Measurements from ENCODE around the gene RPL31.

Gene RPL31

DNA sequence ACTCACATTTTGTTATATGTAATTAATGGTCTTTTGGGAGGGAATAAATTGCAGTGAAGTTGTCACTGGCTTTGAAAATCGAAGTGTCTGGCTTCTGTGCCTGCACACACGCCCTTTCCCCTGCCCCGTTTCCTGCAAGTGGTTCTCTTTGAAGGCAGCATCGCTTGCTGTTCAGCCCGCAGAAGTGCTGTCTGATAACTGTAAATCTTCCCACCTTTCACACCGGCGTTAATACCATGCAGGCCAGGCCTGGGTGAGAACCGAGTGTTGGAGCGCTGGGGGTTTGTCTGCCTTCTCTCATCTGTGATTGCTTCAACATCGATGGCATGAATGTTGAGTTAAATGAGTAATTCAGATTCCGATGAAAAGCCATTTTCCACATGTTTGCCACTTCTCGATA lies 37.9 kb upstream of the RPL31 start:
- H3K27ac ChIP-seq (ENCODE audit: low read length), result no peak overlapping the region
- no peaks in the 10 kb centered on the region for H3K4me1 ChIP-seq (ENCODE audit: insufficient read depth, low read length)

DNA sequence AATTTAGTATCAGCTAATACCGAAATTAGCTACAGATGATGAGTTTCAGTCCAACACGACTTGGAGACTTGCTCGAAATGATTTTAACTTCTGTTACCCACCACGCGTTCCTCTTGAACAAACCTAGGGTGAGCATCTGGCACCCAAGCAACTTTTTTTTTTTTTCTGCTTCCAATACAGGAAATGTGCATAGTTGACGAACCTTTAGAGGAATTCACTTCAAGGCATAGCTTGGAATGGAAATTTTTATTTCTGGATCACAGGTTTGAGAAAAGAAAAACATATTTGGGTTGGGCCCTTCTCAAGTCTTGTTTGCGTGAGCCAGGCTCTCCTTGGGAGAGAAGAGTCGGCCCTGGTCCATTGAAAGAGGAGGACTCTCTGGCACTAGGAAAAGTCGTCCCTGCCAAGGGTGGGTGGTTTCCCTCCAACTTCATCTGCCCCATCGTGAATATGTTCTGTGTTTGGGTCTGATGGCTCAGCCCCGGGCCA lies 37.4 kb upstream of the RPL31 start:
- H3K9ac ChIP-seq (ENCODE audit: low read depth, low read length), result no peak overlapping the region
- H3K27ac ChIP-seq (ENCODE audit: low read length), result no peak overlapping the region
- H3K4me3 ChIP-seq (ENCODE audit: low read length), result no peak overlapping the region
- H3K36me3 ChIP-seq (ENCODE audit: insufficient read depth, low read depth, low read length), result no peaks in the 10 kb centered on the region
- H3K27me3 ChIP-seq (ENCODE audit: insufficient read depth, low read length), result no peaks in the 10 kb centered on the region
- no peaks in the 10 kb centered on the region for H3K4me1 ChIP-seq (ENCODE audit: insufficient read depth, low read length)
- no peaks in the 10 kb centered on the region for H3K9me3 ChIP-seq (ENCODE audit: insufficient read depth, low read depth, low read length)

More for the DNA sequence above, 37.9 kb upstream of the RPL31 start:
- no peaks in the 10 kb centered on the region for H3K27me3 ChIP-seq (ENCODE audit: insufficient read depth, low read length)
- H3K9me3 ChIP-seq (ENCODE audit: insufficient read depth, low read depth, low read length), result no peaks in the 10 kb centered on the region
- H3K4me3 ChIP-seq (ENCODE audit: low read length), result no peak overlapping the region
- H3K36me3 ChIP-seq (ENCODE audit: insufficient read depth, low read depth, low read length), result no peaks in the 10 kb centered on the region
- H3K9ac ChIP-seq (ENCODE audit: low read depth, low read length), result no peak overlapping the region

GRCh38 chr2:100965596-100965995 lies 36.5 kb upstream of the RPL31 start:
- H3K27me3 ChIP-seq (ENCODE audit: insufficient read depth, low read length), result no peaks in the 10 kb centered on the region
- H3K27ac ChIP-seq (ENCODE audit: low read length), result no peak overlapping the region
- no peaks in the 10 kb centered on the region for H3K36me3 ChIP-seq (ENCODE audit: insufficient read depth, low read depth, low read length)

GRCh38 chr2:100967716-100968115 lies 34.4 kb upstream of the RPL31 start:
- H3K9me3 ChIP-seq (ENCODE audit: insufficient read depth, low read depth, low read length), result no peaks in the 10 kb centered on the region
- H3K4me3 ChIP-seq (ENCODE audit: low read length), result no peak overlapping the region
- no peaks in the 10 kb centered on the region for H3K4me1 ChIP-seq (ENCODE audit: insufficient read depth, low read length)
- no peak overlapping the region for H3K27ac ChIP-seq (ENCODE audit: low read length)
- no peaks in the 10 kb centered on the region for H3K27me3 ChIP-seq (ENCODE audit: insufficient read depth, low read length)
- H3K36me3 ChIP-seq (ENCODE audit: insufficient read depth, low read depth, low read length), result no peaks in the 10 kb centered on the region
- no peak overlapping the region for H3K9ac ChIP-seq (ENCODE audit: low read depth, low read length)

More at GRCh38 chr2:100965596-100965995, 36.5 kb upstream of the RPL31 start:
- no peak overlapping the region for H3K4me3 ChIP-seq (ENCODE audit: low read length)
- H3K4me1 ChIP-seq (ENCODE audit: insufficient read depth, low read length), result no peaks in the 10 kb centered on the region
- H3K9ac ChIP-seq (ENCODE audit: low read depth, low read length), result no peak overlapping the region
- H3K9me3 ChIP-seq (ENCODE audit: insufficient read depth, low read depth, low read length), result no peaks in the 10 kb centered on the region

DNA sequence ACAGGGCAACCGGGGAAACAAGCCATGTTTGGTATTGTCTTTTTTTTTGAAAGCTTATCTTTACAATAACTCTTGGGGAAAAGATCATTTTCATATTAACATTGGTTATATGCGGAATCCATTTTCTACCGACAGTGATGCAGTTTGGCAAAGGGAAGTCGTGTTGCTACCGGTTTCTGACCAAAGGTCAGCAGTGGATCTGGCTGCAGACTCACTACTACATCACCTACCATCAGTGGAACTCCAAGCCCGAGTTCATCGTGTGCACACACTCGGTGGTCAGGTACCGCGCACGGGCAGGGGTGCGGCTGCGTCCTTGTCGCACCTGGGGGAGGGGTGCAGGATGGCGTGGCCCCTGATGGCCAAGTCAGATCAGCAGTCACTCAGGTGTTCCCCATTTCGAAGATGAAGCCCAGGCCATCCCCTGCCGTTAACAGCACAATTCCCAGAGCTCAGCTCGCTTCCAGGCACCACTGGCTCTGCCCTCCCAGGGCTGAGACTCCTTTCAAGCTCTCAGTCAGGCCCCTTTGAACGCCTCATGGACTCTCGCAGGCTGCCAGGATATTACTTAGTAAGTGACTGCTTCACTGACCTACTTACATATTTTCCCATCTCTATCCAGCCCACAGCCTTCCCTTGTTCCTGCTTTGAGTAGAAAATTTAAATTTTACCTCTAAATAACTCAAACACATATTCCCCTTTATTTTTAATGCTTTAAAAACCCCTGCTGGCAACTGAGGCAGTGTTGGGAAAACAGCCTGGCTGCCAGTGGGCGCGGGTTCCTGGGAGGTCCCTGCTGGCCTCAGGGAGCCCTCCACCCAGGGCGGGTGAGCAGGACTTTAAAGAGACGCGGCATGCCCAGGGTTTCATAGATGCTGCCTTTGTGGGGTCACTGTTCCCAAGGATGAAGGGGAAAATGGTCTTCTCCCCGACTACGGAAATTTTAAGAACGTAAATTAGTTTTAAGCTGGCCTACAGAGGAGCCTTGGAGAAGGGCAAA lies 33.6 kb upstream of the RPL31 start:
- no peaks in the 10 kb centered on the region for H3K9me3 ChIP-seq (ENCODE audit: insufficient read depth, low read depth, low read length)
- no peaks in the 10 kb centered on the region for H3K4me1 ChIP-seq (ENCODE audit: insufficient read depth, low read length)
- no peaks in the 10 kb centered on the region for H3K27me3 ChIP-seq (ENCODE audit: insufficient read depth, low read length)
- no peaks in the 10 kb centered on the region for H3K36me3 ChIP-seq (ENCODE audit: insufficient read depth, low read depth, low read length)
- H3K27ac ChIP-seq (ENCODE audit: low read length), result no peak overlapping the region
- no peak overlapping the region for H3K4me3 ChIP-seq (ENCODE audit: low read length)
- no peak overlapping the region for H3K9ac ChIP-seq (ENCODE audit: low read depth, low read length)

- H3K27ac ChIP-seq (ENCODE audit: low read length), result no peak overlapping the region
- no peaks in the 10 kb centered on the region for H3K4me1 ChIP-seq (ENCODE audit: insufficient read depth, low read length)
- H3K4me3 ChIP-seq (ENCODE audit: low read length), result no peak overlapping the region
- H3K9me3 ChIP-seq (ENCODE audit: insufficient read depth, low read depth, low read length), result no peaks in the 10 kb centered on the region
- no peaks in the 10 kb centered on the region for H3K36me3 ChIP-seq (ENCODE audit: insufficient read depth, low read depth, low read length)
- no peaks in the 10 kb centered on the region for H3K27me3 ChIP-seq (ENCODE audit: insufficient read depth, low read length)
- no peak overlapping the region for H3K9ac ChIP-seq (ENCODE audit: low read depth, low read length)
Measured at GRCh38 chr2:100969998-100970397, 32.1 kb upstream of the RPL31 start.

- no peak overlapping the region for H3K9ac ChIP-seq (ENCODE audit: low read depth, low read length)
- H3K36me3 ChIP-seq (ENCODE audit: insufficient read depth, low read depth, low read length), result no peaks in the 10 kb centered on the region
- H3K4me1 ChIP-seq (ENCODE audit: insufficient read depth, low read length), result no peaks in the 10 kb centered on the region
- no peak overlapping the region for H3K4me3 ChIP-seq (ENCODE audit: low read length)
- no peak overlapping the region for H3K27ac ChIP-seq (ENCODE audit: low read length)
- H3K9me3 ChIP-seq (ENCODE audit: insufficient read depth, low read depth, low read length), result no peaks in the 10 kb centered on the region
- no peaks in the 10 kb centered on the region for H3K27me3 ChIP-seq (ENCODE audit: insufficient read depth, low read length)
Measured at GRCh38 chr2:100971221-100971620, 30.9 kb upstream of the RPL31 start.

DNA sequence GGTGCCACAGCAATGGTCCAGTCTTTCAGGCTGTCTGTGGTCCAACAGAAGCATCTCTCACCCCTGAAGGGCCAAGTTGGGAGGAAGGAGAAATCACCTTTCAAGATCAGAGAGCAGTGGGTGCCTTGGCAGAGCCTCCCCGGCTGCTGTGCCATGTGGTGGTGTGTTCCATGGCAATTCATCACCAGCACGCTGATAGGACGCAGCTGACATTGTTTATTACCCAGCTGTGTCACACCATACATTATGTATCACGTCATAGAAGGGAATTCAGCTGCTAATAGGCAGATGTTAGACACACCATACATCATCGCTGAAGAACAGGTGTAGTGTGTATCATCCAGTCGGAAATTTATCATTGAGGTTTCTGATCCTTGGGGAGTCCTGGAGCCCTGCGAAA lies 29.6 kb upstream of the RPL31 start:
- Histone ChIP-seq H3K27ac (ENCODE audit: low read length) (no peak overlapping the region), H3K27me3 (ENCODE audit: insufficient read depth, low read length) (no peaks in the 10 kb centered on the region), H3K4me3 (ENCODE audit: low read length) (no peak overlapping the region), H3K9me3 (ENCODE audit: insufficient read depth, low read depth, low read length) (no peaks in the 10 kb centered on the region), H3K36me3 (ENCODE audit: insufficient read depth, low read depth, low read length) (no peaks in the 10 kb centered on the region), H3K4me1 (ENCODE audit: insufficient read depth, low read length) (no peaks in the 10 kb centered on the region), H3K9ac (ENCODE audit: low read depth, low read length) (no peak overlapping the region)

DNA sequence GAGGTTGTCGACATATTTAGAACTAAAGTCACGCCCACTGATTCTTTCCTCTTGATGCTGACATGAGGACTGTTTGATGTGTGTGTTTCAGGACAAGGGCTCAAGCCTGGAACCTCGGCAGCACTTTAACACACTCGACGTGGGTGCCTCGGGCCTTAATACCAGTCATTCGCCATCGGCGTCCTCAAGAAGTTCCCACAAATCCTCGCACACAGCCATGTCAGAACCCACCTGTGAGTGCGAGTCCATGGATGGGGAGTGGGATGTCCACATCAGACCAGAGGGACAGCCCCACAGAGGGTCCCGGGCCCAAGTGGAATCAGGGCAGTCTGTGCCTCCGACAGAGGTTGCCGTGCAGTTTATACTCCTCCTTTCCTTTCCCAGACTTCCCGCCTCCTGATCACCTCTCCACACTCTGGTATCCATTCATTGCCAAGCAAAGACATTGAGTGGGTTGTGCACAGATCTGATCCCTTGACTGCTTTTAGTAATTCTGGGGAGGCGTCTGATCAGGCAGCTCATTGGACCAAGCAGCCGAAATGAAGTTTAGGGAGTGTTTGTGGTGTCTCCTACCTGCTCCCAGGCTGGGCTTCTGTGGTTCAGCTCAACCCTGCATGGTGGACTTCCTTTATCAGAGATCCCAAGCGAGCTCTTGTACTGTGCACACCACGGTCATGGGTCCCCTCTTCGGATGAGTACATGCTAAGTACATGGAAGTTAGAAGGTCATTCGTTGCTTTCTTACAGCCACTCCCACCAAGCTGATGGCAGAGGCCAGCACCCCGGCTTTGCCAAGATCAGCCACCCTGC lies 27.2 kb upstream of the RPL31 start:
- no peaks in the 10 kb centered on the region for H3K36me3 ChIP-seq (ENCODE audit: insufficient read depth, low read depth, low read length)
- no peak overlapping the region for H3K9ac ChIP-seq (ENCODE audit: low read depth, low read length)
- no peaks in the 10 kb centered on the region for H3K27me3 ChIP-seq (ENCODE audit: insufficient read depth, low read length)

DNA sequence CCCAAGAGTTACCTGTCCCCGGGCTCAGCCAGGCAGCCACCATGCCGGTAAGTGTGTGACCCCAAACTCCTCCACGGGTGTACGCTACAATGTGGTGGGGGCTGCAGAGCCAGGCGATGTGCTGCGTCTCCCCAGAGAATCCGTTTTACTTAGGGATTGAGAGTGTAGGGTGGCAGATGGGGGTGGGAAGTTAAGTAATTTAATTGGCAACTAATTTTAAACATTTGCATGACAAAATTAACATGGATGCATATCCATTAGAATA lies 26.6 kb upstream of the RPL31 start:
- Histone ChIP-seq H3K4me3 (ENCODE audit: low read length) (no peak overlapping the region), H3K4me1 (ENCODE audit: insufficient read depth, low read length) (no peaks in the 10 kb centered on the region), H3K9ac (ENCODE audit: low read depth, low read length) (no peak overlapping the region), H3K9me3 (ENCODE audit: insufficient read depth, low read depth, low read length) (no peaks in the 10 kb centered on the region), H3K27ac (ENCODE audit: low read length) (no peak overlapping the region), H3K27me3 (ENCODE audit: insufficient read depth, low read length) (no peaks in the 10 kb centered on the region), H3K36me3 (ENCODE audit: insufficient read depth, low read depth, low read length) (no peaks in the 10 kb centered on the region)

More for the DNA sequence above, 27.2 kb upstream of the RPL31 start:
- Histone ChIP-seq H3K27ac (ENCODE audit: low read length) (no peak overlapping the region), H3K4me1 (ENCODE audit: insufficient read depth, low read length) (no peaks in the 10 kb centered on the region), H3K4me3 (ENCODE audit: low read length) (no peak overlapping the region), H3K9me3 (ENCODE audit: insufficient read depth, low read depth, low read length) (no peaks in the 10 kb centered on the region)

- H3K27ac ChIP-seq (ENCODE audit: low read length), result no peak overlapping the region
- no peaks in the 10 kb centered on the region for H3K9me3 ChIP-seq (ENCODE audit: insufficient read depth, low read depth, low read length)
- no peaks in the 10 kb centered on the region for H3K36me3 ChIP-seq (ENCODE audit: insufficient read depth, low read depth, low read length)
- H3K27me3 ChIP-seq (ENCODE audit: insufficient read depth, low read length), result no peaks in the 10 kb centered on the region
- no peak overlapping the region for H3K9ac ChIP-seq (ENCODE audit: low read depth, low read length)
- no peak overlapping the region for H3K4me3 ChIP-seq (ENCODE audit: low read length)
- peaks cover 4% of the 10 kb centered on the region; the same call in 1 of the 2 replicates for H3K4me1 ChIP-seq (ENCODE audit: insufficient read depth, low read length)
Measured at GRCh38 chr2:100976061-100976460, 26.0 kb upstream of the RPL31 start.
